Measurements from ENCODE around the gene SPOCK3.
"Not testable (repeated sequence)": the region's sequence is repeated elsewhere in the genome, so short reads cannot be mapped to it uniquely, and the experiment has no call there.

Gene SPOCK3

GRCh38 chr4:166924424-166924823 is 309.9 kb downstream of the SPOCK3 start:
- no peak for FAIRE-seq

GRCh38 chr4:166913926-166914325 is 320.4 kb downstream of the SPOCK3 start:
- no peak for FAIRE-seq

- FAIRE-seq = no peak
Measured at GRCh38 chr4:166903408-166903807, 330.9 kb downstream of the SPOCK3 start.

DNA sequence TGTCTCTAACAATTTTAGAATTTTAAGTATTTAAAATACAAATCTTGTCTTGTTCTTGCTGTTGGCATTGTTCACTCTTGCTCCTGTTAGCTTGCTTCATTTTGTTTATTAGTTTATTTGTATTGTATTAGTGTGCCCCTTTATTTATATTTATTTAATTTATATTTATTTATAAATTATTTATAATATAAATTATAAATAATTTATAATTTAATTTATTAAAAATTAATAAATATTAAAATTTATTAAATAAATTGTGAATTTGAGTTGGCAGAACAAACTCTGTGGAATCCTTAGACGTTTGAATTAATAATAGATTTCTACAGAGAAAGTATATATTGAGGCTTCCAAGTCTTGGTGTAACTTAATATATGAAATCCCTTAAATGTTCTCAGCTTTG is 331.4 kb downstream of the SPOCK3 start:
- FAIRE-seq = peak; percentile 75

DNA sequence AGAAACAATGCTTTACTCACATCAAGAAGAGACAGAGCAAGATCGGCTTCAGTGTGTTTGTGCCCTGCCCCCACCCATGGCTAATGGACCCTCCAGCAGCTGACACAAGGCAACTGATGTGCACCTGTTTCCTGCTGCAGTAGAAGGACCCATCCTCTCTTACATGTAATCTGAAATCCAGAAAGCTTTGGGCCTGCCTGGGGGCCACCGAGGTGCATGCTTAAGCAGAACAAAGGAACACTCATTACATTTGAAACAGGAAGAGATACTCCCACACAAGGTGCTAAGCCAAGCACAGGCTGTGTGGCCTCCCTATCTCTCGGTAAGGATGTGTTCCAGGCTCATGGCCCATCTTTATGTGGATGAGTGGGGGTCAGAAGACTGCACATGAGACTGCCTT is 338.0 kb downstream of the SPOCK3 start:
- no peak for FAIRE-seq

DNA sequence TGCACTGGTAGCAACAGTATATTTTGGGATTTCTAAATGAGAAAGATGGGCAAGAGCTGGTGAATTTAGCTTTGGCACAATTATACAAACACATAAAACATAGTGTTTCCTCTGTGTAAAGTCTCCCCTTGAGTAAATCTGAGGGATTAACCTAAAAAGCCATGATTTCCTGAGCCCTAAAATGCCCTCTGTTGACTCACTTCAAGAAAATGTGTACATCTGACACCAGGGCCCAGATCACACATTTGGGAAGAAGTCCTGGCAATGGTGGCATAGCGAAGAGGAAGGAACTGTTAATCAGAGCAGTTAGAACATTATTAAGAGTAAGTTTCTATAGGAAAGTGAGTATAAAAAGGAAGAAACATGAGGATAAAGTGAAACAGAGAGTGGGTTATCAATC is 338.5 kb downstream of the SPOCK3 start:
- FAIRE-seq = no peak

GRCh38 chr4:166887457-166887856 is 346.8 kb downstream of the SPOCK3 start:
- no peak for FAIRE-seq

DNA sequence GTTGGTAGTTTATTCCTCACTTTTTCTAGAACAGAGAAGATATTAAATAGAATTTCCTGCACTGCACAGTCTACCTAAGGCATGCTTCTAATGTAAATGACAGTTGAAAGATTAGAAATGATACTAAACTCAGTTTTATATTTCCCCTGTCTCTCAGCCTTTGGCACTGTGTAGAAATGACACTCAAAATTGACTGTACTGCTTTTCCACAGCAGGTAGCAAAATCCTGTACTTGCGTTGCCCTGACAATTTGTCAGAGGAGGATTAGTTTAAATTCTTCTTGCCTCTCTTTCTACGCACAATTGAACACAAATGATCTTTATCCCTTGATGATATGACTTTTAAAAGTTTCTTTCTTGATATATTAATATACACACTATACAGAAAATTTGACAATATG is 347.6 kb downstream of the SPOCK3 start:
- no peak for FAIRE-seq

- FAIRE-seq = no peak
Measured at GRCh38 chr4:166882221-166882620, 352.1 kb downstream of the SPOCK3 start.

GRCh38 chr4:166875821-166876220 is 358.5 kb downstream of the SPOCK3 start:
- FAIRE-seq = no peak

DNA sequence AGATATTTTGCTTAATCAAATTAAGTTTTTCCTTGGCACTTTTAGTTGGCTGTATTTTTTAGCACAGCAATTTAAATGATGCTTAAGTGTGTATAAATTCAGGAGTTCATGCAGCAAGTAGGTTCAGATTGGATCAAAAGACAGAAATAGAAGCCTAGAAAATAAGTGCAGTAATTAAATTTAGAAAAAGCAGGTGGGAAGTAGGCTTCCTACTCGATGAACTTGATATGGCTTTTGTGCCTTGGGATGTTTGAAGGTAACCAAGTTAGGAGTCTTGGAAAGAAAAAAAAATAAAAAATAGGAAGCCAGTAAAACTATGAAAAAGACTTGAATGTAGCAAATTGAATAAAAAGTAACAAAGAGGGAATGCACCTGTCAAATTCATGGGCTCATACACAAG is 372.3 kb downstream of the SPOCK3 start:
- no peak for FAIRE-seq

GRCh38 chr4:166850398-166850797 is 383.9 kb downstream of the SPOCK3 start:
- not testable (repeated sequence) for FAIRE-seq

DNA sequence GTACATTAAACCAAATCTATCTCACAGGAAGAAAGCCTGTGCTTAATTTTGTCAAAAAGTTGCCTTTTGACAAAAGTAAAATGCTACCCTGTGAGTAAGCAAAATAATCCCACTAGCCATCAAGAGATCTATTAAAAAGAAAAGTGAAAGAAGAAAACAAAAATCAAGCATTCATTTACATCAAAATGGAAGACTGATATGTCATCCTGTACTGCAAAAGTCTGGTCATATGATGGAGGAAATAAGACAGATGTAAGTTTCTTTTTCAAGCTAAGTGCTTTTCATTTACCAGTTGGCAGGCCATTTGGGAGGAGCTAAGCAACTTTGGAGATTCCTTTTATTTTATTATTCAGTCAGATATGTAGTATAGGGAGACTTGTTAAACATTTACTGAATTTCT is 387.4 kb downstream of the SPOCK3 start:
- no peak for FAIRE-seq

- no peak for FAIRE-seq
Measured at GRCh38 chr4:166842795-166843261, 391.5 kb downstream of the SPOCK3 start.

DNA sequence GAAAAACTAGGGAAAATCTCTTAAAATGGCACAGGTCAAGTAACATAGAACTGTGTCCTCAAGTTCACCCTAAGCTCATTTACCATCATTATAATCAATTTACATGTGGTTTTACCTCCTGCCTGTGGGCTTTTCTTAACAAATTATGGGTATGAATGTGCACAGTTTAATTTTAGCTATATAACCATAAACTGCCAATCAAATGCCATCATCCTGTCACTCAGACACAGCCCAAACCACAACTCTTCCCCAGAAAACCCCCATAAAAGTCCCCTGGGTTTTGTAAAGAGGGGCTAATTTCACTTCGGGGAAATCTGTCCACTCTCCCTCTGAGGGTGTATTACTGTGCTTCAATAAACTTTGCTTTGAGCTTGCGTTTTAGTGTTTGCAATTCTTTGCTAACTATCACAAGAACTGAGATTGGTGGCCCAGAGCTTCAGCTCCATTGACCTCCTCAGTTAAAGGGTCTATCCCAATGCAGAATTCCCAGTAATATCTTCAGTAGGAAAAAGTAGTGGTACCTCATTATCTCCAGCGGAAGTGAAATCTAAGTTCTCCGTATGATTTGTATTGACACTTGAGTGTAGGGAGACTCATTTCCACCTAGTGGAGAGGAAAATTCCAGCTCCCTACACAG is 394.6 kb downstream of the SPOCK3 start:
- FAIRE-seq = no peak

GRCh38 chr4:166838975-166839614 is 395.2 kb downstream of the SPOCK3 start:
- FAIRE-seq = no peak

GRCh38 chr4:166836865-166837264 is 397.4 kb downstream of the SPOCK3 start:
- no peak for FAIRE-seq

DNA sequence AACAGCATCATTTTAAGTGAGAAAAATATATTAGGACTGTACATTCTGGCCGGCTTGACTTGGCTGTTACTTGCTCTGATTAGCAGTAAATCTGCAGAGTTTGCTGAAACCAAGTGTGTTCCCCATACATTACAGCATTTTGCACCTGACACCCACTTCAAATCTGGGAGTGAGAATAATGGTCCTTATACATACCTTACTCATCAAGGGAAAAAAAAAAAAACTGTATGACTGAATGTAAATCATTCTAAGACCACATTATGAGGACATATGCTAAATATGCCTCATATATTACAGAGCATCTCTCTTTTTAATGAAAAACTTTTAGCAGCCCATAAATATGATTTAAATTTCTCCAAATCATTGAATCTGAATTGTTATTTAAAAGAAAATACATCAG is 406.7 kb downstream of the SPOCK3 start:
- FAIRE-seq = no peak

- no peak for FAIRE-seq
Measured at GRCh38 chr4:166827167-166827566, 407.1 kb downstream of the SPOCK3 start.

DNA sequence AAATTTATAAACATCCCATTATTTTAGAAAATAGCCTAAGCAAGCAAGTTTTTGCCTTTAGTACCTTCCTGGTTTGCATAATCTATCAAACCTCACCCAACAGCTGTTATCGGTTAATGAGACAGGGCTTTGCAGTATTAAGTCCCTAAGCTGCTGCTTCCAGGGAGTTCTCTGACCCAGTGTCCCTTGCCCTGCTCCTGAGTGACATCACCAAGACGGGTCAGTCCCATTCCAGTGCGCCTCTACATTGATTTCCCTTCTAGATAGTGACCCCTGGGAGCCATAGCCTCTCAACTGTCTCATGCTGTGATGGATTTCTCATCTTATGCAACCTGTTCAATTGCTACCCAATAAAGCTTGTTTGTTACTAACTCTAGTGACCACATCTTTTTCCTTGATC is 410.4 kb downstream of the SPOCK3 start:
- FAIRE-seq = no peak

DNA sequence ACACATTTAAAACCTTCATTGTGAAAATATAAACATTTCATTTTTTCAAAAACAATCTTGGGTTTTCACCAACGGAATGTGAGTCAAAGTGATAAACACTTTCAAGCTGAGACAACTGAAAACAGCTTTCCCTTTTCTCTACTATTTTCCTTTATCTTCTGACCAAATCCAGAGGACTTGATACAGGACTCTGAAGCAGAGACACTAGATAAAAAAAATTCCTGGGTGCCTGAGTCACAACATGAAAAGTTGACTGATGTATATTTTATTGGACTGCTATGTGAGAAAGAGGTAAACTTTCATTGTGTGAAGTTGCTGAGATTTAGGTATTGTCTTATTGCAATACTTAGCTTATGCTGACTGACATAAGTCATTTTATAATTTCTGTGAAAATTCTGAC is 411.2 kb downstream of the SPOCK3 start:
- no peak for FAIRE-seq

GRCh38 chr4:166822386-166822785 is 411.9 kb downstream of the SPOCK3 start:
- FAIRE-seq = no peak

DNA sequence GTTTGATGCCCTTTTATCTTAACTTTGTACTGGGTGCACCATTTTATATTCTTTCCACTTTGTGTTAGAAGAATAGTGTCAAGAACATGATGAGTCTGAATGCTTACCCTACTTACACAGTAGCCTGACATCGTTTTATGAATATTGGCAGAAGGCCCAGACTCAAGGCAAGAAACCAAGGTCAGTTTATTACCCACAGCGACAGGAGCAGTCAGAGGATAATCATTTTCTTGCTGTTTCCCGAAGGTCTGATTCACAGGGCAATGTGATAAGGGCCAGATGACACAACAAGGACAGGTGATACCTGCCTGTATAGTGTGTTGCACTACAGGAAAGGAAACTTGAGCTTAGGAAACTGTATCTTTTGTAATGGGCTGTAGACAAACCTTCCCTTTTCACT is 417.4 kb downstream of the SPOCK3 start:
- no peak for FAIRE-seq

DNA sequence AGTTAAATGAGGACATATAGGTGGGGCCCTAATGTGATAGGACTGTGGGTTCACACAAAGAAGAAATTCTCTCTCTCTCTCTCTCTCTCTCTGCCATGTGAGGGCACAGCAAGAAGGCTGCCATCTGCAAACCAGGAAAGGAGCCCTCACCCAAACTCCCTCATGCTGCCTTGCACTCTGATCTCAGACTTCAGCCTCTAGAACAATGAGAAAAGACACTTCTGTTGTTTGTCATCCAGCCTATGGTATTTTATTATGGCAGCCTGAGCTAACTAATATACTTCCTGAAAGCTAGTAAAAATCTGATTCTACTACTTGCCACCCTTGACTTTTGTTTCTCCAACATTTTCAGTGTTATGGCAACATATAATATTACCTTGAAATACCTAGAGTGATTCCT is 425.9 kb downstream of the SPOCK3 start:
- FAIRE-seq = no peak

DNA sequence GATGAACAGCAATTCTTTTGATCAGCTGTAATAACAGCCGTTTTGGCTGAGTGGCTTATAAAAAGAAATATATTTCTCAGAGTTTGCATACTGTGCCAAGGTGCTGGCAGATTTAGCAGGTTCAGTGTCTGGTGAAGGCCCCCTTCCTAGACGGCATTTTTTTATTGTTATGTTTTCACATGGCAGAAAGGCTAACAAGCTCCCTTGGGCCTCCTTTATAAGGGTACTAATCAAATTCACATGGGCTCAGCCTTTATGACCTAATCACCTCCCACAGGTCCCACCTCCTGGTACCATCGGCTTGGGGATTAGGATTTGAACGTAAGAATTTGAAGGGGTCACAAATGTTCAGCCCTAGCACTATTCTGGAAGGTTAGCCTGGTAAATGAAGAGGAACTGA is 431.9 kb downstream of the SPOCK3 start:
- no peak for FAIRE-seq

All from TTC549 (cell line).